B cell (primary cell): ENCODE data around the gene FCSK. TPM values are rescaled to one million over a fixed set of nuclear protein-coding genes. Genes with fewer than 3 reads are reported as not detected.

Experiments used
- ATAC-seq: fragments of 200-7000 bp; cut with Tn5 transposase; one replicate; pipeline ENCODE4 v1.10.0; 2021; ENCODE audit warnings: low read depth, mild to moderate bottlenecking, moderate number of reproducible peaks, moderate library complexity
- CTCF ChIA-PET: fragments of 350-600 bp; sonication (Branson Sonifier 250); formaldehyde crosslinking; loops from one replicate; lab custom pipeline; 2021; ENCODE audit warnings: antibody characterized with exemption, inconsistent platforms; lab: Charles Lee
- POLR2A ChIA-PET: fragments of 350-600 bp; sonication (Branson Sonifier 250); formaldehyde crosslinking; loops from one replicate; lab custom pipeline; 2021; ENCODE audit warnings: antibody characterized with exemption; lab: Charles Lee
- DNase-seq: peaks from one replicate; pipeline ENCODE4 v3.0.0; 2013
- H2AFZ ChIP-seq: 2 replicates; pipeline ENCODE4 v1.6.1; 2012; ENCODE audit warnings: mild to moderate bottlenecking, low read depth, low read length; ENCODE audit not compliant: insufficient read depth, poor library complexity, severe bottlenecking
- H3K27ac ChIP-seq, 2 donors: 1 replicate in 1 of 2; 2 replicates in 1 of 2; pipeline ENCODE4 v1.5.1; 2012 to 2013; ENCODE audit warnings: low read length in 2 of 2, mild to moderate bottlenecking in 2 of 2, moderate library complexity in 1 of 2
- H3K27me3 ChIP-seq, 4 experiments: fragments of 200-600 bp in 1 of 4; sonication (generic) in 1 of 4; replicated peaks in 1 of 4; 1 replicate in 2 of 4; 2 replicates in 2 of 4; pipeline versions ENCODE4 v1.6.1 to v1.7.0; 2013 to 2016; ENCODE audit warnings: low read length in 3 of 4, mild to moderate bottlenecking in 2 of 4, mixed read lengths in 1 of 4, moderate library complexity in 1 of 4; ENCODE audit not compliant: insufficient read depth in 4 of 4, control insufficient read depth in 3 of 4; ENCODE audit errors: control extremely low read depth in 1 of 4
- H3K36me3 ChIP-seq, 2 experiments: replicated peaks in 1 of 2; 1 replicate in 1 of 2; 2 replicates in 1 of 2; pipeline versions ENCODE4 v1.6.1 to v1.7.1; 2013; ENCODE audit warnings: low read length in 1 of 2; ENCODE audit not compliant: insufficient read depth in 2 of 2, control insufficient read depth in 1 of 2; ENCODE audit errors: control extremely low read depth in 1 of 2, extremely low read depth in 1 of 2
- H3K4me1 ChIP-seq, 2 donors: fragments of 200-600 bp in 1 of 2; sonication (generic) in 1 of 2; 1 replicate in 1 of 2; 2 replicates in 1 of 2; pipeline versions ENCODE4 v1.5.1 to v1.6.1; 2013 to 2017; ENCODE audit warnings: low read length in 2 of 2; ENCODE audit not compliant: control insufficient read depth in 2 of 2, insufficient read depth in 2 of 2
- H3K4me2 ChIP-seq: replicated peaks from 2 replicates; pipeline ENCODE3; 2012; ENCODE audit warnings: mild to moderate bottlenecking, low read depth, low read length; ENCODE audit not compliant: poor library complexity, severe bottlenecking
- H3K4me3 ChIP-seq, 5 experiments: fragments of 200-600 bp in 1 of 5; sonication (generic) in 1 of 5; 1 replicate in 3 of 5; 2 replicates in 2 of 5; pipeline versions ENCODE4 v1.5.1 to v1.7.0; 2011 to 2016; ENCODE audit warnings: low read length in 4 of 5, mild to moderate bottlenecking in 4 of 5, low read depth in 2 of 5, control low read depth in 1 of 5, moderate library complexity in 1 of 5; ENCODE audit not compliant: insufficient read depth in 1 of 5; ENCODE audit errors: control extremely low read depth in 1 of 5, extremely low read depth in 1 of 5
- H3K79me2 ChIP-seq: fragments of 200-600 bp; sonication (generic); one replicate; pipeline ENCODE4 v1.6.0; 2016; ENCODE audit warnings: low read length; ENCODE audit not compliant: control insufficient read depth, insufficient read depth
- H3K9ac ChIP-seq: fragments of 200-600 bp; sonication (generic); 2 replicates; pipeline ENCODE4 v1.6.1; 2017; ENCODE audit warnings: mild to moderate bottlenecking, low read length, moderate library complexity
- H3K9me3 ChIP-seq, 3 donors: one replicate each; pipeline versions ENCODE4 v1.6.1 to v1.7.1; 2013; ENCODE audit warnings: low read length in 2 of 3; ENCODE audit not compliant: control insufficient read depth in 2 of 3, insufficient read depth in 1 of 3; ENCODE audit errors: control extremely low read depth in 1 of 3
- H4K20me1 ChIP-seq: 2 replicates; pipeline ENCODE4 v1.6.0; 2012; ENCODE audit warnings: mild to moderate bottlenecking, low read length; ENCODE audit not compliant: insufficient read depth, control insufficient read depth, poor library complexity, severe bottlenecking
- H3K27ac Mint-ChIP-seq: one replicate; pipeline ENCODE4 v1.8.0; 2021; ENCODE audit warnings: mixed read lengths
- H3K27me3 Mint-ChIP-seq: one replicate; pipeline ENCODE4 v1.8.0; 2021; ENCODE audit warnings: mixed read lengths
- H3K4me1 Mint-ChIP-seq: one replicate; pipeline ENCODE4 v1.8.0; 2021; ENCODE audit warnings: mixed read lengths
- H3K4me3 Mint-ChIP-seq: one replicate; pipeline ENCODE4 v1.8.0; 2021; ENCODE audit warnings: mixed read lengths
- H3K9me3 Mint-ChIP-seq: one replicate; pipeline ENCODE4 v1.8.0; 2022; ENCODE audit warnings: mixed read lengths; ENCODE audit not compliant: insufficient read depth
- CTCF ChIP-seq: fragments of 200-600 bp; IDR thresholded peaks from one replicate; pipeline ENCODE4 v1.8.0; 2022; ENCODE audit warnings: antibody characterized with exemption, mild to moderate bottlenecking
- EZH2 ChIP-seq: IDR thresholded peaks from 2 replicates; pipeline ENCODE4 v1.6.1; 2012; ENCODE audit warnings: borderline replicate concordance, low read depth, mild to moderate bottlenecking, moderate library complexity, low read length; ENCODE audit not compliant: insufficient read depth, poor library complexity, severe bottlenecking
- WGBS: methylation state at CpG from one replicate; pipeline ENCODE4 v1.1.5; 2013; ENCODE audit warnings: missing lambda C conversion rate; ENCODE audit not compliant: insufficient coverage; 5-methylcytosine and 5-hydroxymethylcytosine counted together
- intact Hi-C: fragments of 100-400 bp; cut with micrococcal nuclease; formaldehyde crosslinking; loops from one replicate; pipeline ENCODE4 v1.10.0; 2022
- polyA plus RNA-seq: library from polyadenylated mRNA; depleted of rRNA; stranded (reverse); fragments of >200 nt; gene quantifications from 2 replicates; pipeline ENCODE4 v1.2.3, GENCODE V29; 2012
- total RNA-seq, 2 donors: library from RNA; stranded (reverse); fragments of 120-200 nt in 1 of 2; gene quantifications; 1 replicate in 1 of 2; 2 replicates in 1 of 2; pipeline versions ENCODE4 v1.2.3 to v1.2.4, GENCODE V29; 2013 to 2022

Gene FCSK
- total and polyA plus RNA-seq, 2 donors (not counting 1 experiment from before 2014, with no cell fraction given) = 19.4 to 24.8 TPM

GRCh38 chr16:70483426-70483825 lies 29.0 kb downstream of the FCSK start:
- H3K79me2 ChIP-seq = no peaks in the 10 kb centered on the region
- H3K9me3 ChIP-seq = no peaks in the 10 kb centered on the region
- intact Hi-C loops = no loop called here
- H3K4me3 ChIP-seq = no peak overlapping the region
- no peaks in the 10 kb centered on the region for H3K4me1 Mint-ChIP-seq
- no peak for TF ChIP-seq EZH2
- no peak for TF ChIP-seq CTCF
- H3K9me3 Mint-ChIP-seq = no peaks in the 10 kb centered on the region
- DNase-seq (no peak), ATAC-seq (no peak)
- H3K4me3 Mint-ChIP-seq = no peak overlapping the region
- no peaks in the 10 kb centered on the region for H4K20me1 ChIP-seq
- no peak overlapping the region for H3K27ac Mint-ChIP-seq
- H2AFZ ChIP-seq = no peak overlapping the region
- no peaks in the 10 kb centered on the region for H3K27me3 Mint-ChIP-seq
- H3K4me1 ChIP-seq = no peaks in the 10 kb centered on the region
- CTCF ChIA-PET = interaction anchor here (1.2 to 1.5 kb wide), 2 partner anchors 9 to 89 kb away, joined by 3 to 4 read pairs; no protein-coding TSS in a partner anchor
- H3K27me3 ChIP-seq = no peaks in the 10 kb centered on the region
- POLR2A ChIA-PET = no interaction called here
- WGBS = 61% methylated on average over 5 of the region's 5 CpGs
- H3K4me2 ChIP-seq = no peak overlapping the region
- H3K36me3 ChIP-seq = peaks cover 10 to 57% of the 10 kb centered on the region in 2 experiments
- H3K27ac ChIP-seq = no peak overlapping the region
- H3K9ac ChIP-seq = no peak overlapping the region

GRCh38 chr16:70484867-70485266 lies 30.5 kb downstream of the FCSK start:
- Histone ChIP-seq H3K4me2 (no peak overlapping the region), H3K9me3 (no peaks in the 10 kb centered on the region), H3K4me3 (no peak overlapping the region), H4K20me1 (no peaks in the 10 kb centered on the region), H3K27me3 (no peaks in the 10 kb centered on the region), H3K27ac (no peak overlapping the region), H2AFZ (no peak overlapping the region), H3K36me3 (peaks cover 12 to 49% of the 10 kb centered on the region in 2 experiments), H3K9ac (no peak overlapping the region), H3K79me2 (no peaks in the 10 kb centered on the region), H3K4me1 (no peaks in the 10 kb centered on the region)
- H3K4me3 Mint-ChIP-seq = no peak overlapping the region
- ATAC-seq (no peak), DNase-seq (no peak)
- POLR2A ChIA-PET = interaction anchor here (0.7 kb wide), 1 partner anchor 105 kb away, joined by 3 read pairs; no protein-coding TSS in a partner anchor
- H3K4me1 Mint-ChIP-seq = no peaks in the 10 kb centered on the region
- H3K27me3 Mint-ChIP-seq = no peaks in the 10 kb centered on the region
- H3K27ac Mint-ChIP-seq = no peak overlapping the region
- no CpG with 5 or more reads among the region's 2 CpGs for WGBS
- TF ChIP-seq CTCF (no peak), EZH2 (no peak)
- intact Hi-C loops = no loop called here
- H3K9me3 Mint-ChIP-seq = no peaks in the 10 kb centered on the region
- CTCF ChIA-PET = interaction anchor here (0.8 to 1.5 kb wide), 2 partner anchors 10 to 89 kb away, joined by 3 to 4 read pairs; no protein-coding TSS in a partner anchor
